Small intestine (tissue), 7 donors: Measurements from ENCODE around the gene OSCP1. TPM values are rescaled to one million over a fixed set of nuclear protein-coding genes. Genes with fewer than 3 reads are reported as not detected.
A peak's percentile ranks its signal among the peaks of the same experiment; 100 is the strongest.

Experiments used
- DNase-seq, 2 donors: peaks; one replicate each; pipeline versions ENCODE4 v3.0.0 to v3.0.0-alpha.2; 2013
- FAIRE-seq: peaks from 2 replicates; lab custom pipeline; 2012; peaks lifted over from hg19 to GRCh38; lab: Jason Lieb, UNC
- H3K27ac ChIP-seq, 3 donors: one replicate each; pipeline ENCODE4 v1.5.1; 2013; ENCODE audit warnings: low read length in 2 of 3, mild to moderate bottlenecking in 2 of 3, control low read depth in 1 of 3, inconsistent platforms in 1 of 3, low read depth in 1 of 3, moderate library complexity in 1 of 3
- H3K27me3 ChIP-seq, 3 donors: one replicate each; pipeline ENCODE4 v1.6.1; 2013; ENCODE audit warnings: low read length in 3 of 3, inconsistent platforms in 1 of 3; ENCODE audit not compliant: control insufficient read depth in 3 of 3, insufficient read depth in 3 of 3
- H3K36me3 ChIP-seq, 3 donors: one replicate each; pipeline ENCODE4 v1.6.1; 2013; ENCODE audit warnings: low read length in 3 of 3, inconsistent platforms in 1 of 3, low read depth in 1 of 3, mild to moderate bottlenecking in 1 of 3, moderate library complexity in 1 of 3; ENCODE audit not compliant: control insufficient read depth in 3 of 3, insufficient read depth in 2 of 3
- H3K4me1 ChIP-seq, 3 donors: one replicate each; pipeline ENCODE4 v1.6.1; 2013; ENCODE audit warnings: low read length in 2 of 3, inconsistent platforms in 1 of 3, low read depth in 1 of 3, mild to moderate bottlenecking in 1 of 3, moderate library complexity in 1 of 3; ENCODE audit not compliant: control insufficient read depth in 3 of 3, insufficient read depth in 2 of 3
- H3K4me3 ChIP-seq, 3 donors: one replicate each; pipeline ENCODE4 v1.5.1; 2013; ENCODE audit warnings: low read length in 3 of 3, control low read depth in 1 of 3, inconsistent platforms in 1 of 3, low read depth in 1 of 3, mild to moderate bottlenecking in 1 of 3, moderate library complexity in 1 of 3
- H3K9me3 ChIP-seq, 2 donors: one replicate each; pipeline ENCODE4 v1.6.1; 2013; ENCODE audit warnings: low read depth in 1 of 2, low read length in 1 of 2; ENCODE audit not compliant: control insufficient read depth in 2 of 2, insufficient read depth in 1 of 2
- WGBS, 3 donors: extraction: QIAGEN DNeasy Blood & Tissue Kit; methylation state at CpG; one replicate each; pipeline ENCODE4 v1.1.7; 2013; 5-methylcytosine and 5-hydroxymethylcytosine counted together
- polyA plus RNA-seq, 4 donors: library from polyadenylated mRNA; stranded (reverse) in 3 of 4; unstranded in 1 of 4; fragments of 200-250 nt in 3 of 4; fragments of 120-200 nt in 1 of 4; gene quantifications; one replicate each; pipeline versions ENCODE4 v1.2.1 to v1.2.3, GENCODE V29; 2013
- donor health status: healthy with polysubstance abuse.
- donor health status: control.
- donor health status: control.
- donor health status: Bipolar disorder and iron deficiency.
- donor health status: healthy.

The OSCP1 gene
- polyA plus RNA-seq, 4 donors = 0.89 to 6.1 (median 2.8) TPM

DNA sequence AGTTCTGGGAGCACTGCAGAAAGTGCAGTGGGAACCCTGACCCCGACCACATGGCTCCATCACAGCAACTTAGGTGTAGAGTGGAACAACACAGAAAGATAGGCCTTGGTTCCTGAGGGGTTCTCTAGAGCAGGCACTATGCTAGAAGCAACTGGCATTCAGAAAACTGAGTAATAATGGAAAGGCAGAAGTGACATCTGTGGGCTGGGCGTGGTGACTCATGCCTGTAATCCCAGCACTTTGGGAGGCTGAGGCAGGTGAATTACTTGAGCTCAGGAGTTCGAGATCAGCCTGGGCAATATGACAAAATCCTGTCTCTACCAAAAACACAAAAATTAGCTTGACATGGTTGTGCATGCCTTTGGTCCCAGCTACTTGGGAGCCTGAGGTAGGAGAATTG is 8.7 kb upstream of the OSCP1 start:
- FAIRE-seq (no peak), DNase-seq (no peak)
- H3K27ac ChIP-seq = no peak overlapping the region
- H3K4me1 ChIP-seq = peaks cover 0 to 2% (median 0%) of the 10 kb centered on the region in 3 donors
- peaks cover 8 to 53% (median 24%) of the 10 kb centered on the region in 3 donors for H3K36me3 ChIP-seq
- WGBS, 3 donors = 78 to 87% (median 83%) methylated on average over 3 of the region's 3 CpGs
- H3K27me3 ChIP-seq = no peaks in the 10 kb centered on the region
- H3K9me3 ChIP-seq = no peaks in the 10 kb centered on the region
- H3K4me3 ChIP-seq = no peak overlapping the region

DNA sequence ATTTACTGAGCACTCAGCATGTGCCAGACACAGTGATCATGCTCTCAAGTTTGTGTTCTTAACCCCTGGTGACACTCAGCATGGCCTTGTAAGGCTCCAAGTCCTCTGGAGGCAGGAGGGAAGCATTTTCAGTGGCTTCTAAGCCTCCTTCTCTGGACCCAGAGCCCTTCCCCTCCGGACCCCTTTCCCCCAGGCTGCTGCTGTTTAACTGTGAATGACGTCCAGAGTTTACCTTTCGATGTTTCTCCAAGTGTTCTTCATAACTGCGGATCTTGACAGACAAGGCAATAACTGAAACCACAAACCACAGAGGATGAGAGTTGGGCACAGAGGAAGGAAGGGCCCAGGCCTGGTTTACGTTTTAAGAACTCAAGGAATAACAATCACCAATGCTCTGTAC is 7.4 kb upstream of the OSCP1 start:
- Histone ChIP-seq H3K9me3 (no peaks in the 10 kb centered on the region), H3K27ac (no peak overlapping the region), H3K4me3 (no peak overlapping the region), H3K4me1 (no peaks in the 10 kb centered on the region), H3K36me3 (peaks cover 8 to 53% (median 24%) of the 10 kb centered on the region in 3 donors), H3K27me3 (no peaks in the 10 kb centered on the region)
- no peak for FAIRE-seq
- WGBS, 3 donors = 65 to 87% (median 73%) methylated on average over 5 of the region's 5 CpGs
- DNase-seq = no peak

DNA sequence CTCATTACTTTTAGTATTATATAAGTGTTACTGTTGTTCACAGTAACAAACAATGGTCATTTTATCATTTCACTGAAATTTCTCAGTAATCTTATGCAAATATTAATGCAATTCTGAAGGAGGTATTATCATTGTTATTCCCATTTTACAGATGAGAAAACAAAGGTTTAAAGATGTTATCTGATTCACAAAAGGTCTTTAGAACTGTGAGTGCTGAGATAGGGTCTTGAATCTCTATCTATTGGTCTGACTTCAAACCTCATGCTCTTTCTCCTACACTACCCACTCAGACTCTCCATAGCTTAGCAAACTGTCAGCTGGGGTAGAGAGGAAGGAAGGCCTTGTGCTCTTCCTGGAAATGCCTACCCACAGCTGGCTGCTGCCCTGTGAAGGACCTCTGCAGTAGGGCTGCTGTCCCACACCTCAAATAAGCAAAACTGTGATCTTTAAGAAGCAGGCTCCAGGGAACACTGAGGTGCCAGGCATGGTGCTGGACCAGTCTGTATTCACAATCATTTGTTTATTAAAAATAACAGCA is 6.2 kb upstream of the OSCP1 start:
- Histone ChIP-seq H3K36me3 (peaks cover 8 to 43% (median 24%) of the 10 kb centered on the region in 3 donors), H3K9me3 (no peaks in the 10 kb centered on the region), H3K4me3 (no peak overlapping the region), H3K27me3 (no peaks in the 10 kb centered on the region), H3K27ac (no peak overlapping the region), H3K4me1 (no peaks in the 10 kb centered on the region)
- FAIRE-seq (no peak), DNase-seq (no peak)

DNA sequence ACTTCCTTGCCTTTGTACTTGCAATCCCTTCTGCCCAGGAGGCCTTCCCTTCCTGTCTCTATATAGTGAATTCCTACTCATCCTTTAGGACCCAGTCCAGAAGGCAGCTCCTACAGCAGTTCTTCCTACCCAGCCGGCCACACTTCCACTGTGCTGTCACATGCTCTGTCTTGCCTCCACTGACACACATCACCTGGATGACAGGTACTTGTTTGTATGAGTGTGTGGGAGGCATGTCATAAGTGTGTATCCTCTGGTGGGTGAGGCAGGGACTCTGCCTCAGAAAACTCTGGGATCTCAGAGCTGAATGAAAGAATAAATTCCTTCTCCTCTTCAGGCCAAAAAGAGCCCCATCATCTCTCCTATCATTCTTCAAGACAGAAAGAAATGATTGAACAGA is 5.1 kb upstream of the OSCP1 start:
- Histone ChIP-seq H3K4me1 (peaks cover 0 to 3% (median 0%) of the 10 kb centered on the region in 3 donors), H3K9me3 (no peaks in the 10 kb centered on the region), H3K4me3 (no peak overlapping the region), H3K27me3 (no peaks in the 10 kb centered on the region), H3K27ac (no peak overlapping the region), H3K36me3 (peaks cover 6 to 33% (median 22%) of the 10 kb centered on the region in 3 donors)
- DNase-seq (no peak), FAIRE-seq (no peak)
- 75 to 88% (median 82%) methylated on average over 1 of the region's 1 CpG for WGBS, 3 donors

DNA sequence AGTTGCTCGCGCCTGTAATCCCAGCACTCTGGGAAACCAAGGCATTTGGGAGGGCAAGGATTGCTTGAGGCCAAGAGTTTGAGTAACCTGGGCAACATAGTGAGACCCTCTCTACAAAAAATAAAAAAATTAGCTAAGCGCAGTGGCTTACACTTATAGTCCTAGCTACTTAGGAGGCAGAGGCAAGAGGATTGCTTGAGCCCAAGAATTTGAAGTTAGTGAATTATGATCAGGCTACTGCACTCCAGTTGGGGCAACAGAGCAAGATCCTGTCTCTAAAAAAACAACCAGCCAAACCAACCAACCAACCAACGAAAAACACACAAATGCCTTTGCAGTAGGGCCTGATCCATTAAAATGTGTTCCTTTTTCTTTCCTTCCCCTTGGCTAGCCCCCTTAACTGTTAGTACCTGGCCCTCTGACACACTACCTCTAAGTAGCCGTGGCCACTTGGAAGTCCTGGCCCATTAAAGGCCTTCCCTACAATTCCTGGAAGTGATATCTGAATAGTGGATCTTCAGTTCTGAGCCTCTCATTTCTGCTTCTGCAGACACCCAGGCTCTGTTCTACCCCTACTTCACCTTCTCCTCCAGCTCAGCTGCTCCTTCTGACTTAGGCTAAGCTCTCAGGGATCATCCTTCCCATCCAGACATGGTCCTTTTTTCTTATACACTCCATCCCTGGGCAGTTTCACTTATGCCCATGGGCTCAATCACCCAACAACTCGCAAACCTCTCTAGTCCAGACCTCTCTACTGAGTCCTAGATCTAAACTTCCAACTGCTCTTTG is 3.5 kb upstream of the OSCP1 start:
- 88 to 93% (median 92%) methylated on average over 6 of the region's 6 CpGs for WGBS, 3 donors
- H3K27ac ChIP-seq = no peak overlapping the region
- H3K36me3 ChIP-seq = peaks cover 6 to 25% (median 20%) of the 10 kb centered on the region in 3 donors
- H3K4me1 ChIP-seq = peaks cover 0 to 6% (median 0%) of the 10 kb centered on the region in 3 donors
- no peaks in the 10 kb centered on the region for H3K9me3 ChIP-seq
- no peak for DNase-seq
- FAIRE-seq = no peak
- no peaks in the 10 kb centered on the region for H3K27me3 ChIP-seq
- no peak overlapping the region for H3K4me3 ChIP-seq

DNA sequence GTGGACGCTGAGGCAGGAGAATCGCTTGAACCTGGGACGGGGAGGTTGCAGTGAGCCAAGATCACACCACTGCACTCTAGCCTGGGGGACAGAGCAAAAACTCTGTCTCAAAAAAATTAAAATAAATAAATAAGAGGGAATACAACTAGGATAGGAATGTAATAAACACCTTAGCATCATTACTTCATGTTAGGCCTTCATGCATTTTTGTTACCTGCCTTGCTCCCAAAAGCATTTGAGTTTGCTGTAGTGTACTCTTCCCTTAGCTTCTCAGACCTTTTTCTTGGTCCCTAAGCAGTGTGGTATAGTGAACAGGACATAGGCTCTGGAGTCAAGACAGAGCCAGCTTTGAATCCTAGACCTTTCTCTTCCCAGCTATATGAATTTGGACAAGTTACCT is 2.8 kb upstream of the OSCP1 start:
- Histone ChIP-seq H3K27ac (no peak overlapping the region), H3K9me3 (no peaks in the 10 kb centered on the region), H3K27me3 (no peaks in the 10 kb centered on the region), H3K4me1 (peaks cover 0 to 6% (median 0%) of the 10 kb centered on the region in 3 donors), H3K4me3 (no peak overlapping the region), H3K36me3 (peaks cover 6 to 19% (median 18%) of the 10 kb centered on the region in 3 donors)
- WGBS, 3 donors = 88 to 93% (median 92%) methylated on average over 3 of the region's 3 CpGs
- no peak for DNase-seq
- no peak for FAIRE-seq

DNA sequence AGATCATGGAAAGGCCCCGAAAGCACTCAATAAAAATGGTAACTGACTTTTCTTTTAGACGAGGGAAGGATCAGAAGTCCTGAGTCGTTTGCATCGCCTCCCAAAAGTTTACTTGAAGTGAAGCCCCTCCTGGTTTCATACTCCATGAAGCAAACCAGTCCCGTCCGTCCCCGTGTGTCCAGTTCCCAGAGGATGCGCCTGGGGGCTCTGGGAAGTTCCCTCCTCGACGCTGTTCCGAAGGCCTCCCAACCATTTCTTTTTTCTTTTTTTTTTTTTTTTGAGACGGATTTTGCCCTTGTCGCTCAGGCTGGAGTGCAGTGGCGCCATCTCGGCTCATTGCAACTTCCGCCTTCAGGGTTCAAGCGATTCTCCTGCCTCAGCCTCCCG is 661 bp upstream of the OSCP1 start:
- peak overlapping the region; percentile 65 to 96 (median 95) for H3K27ac ChIP-seq
- DNase-seq (no peak), FAIRE-seq (no peak)
- H3K9me3 ChIP-seq = no peaks in the 10 kb centered on the region
- peaks cover 0 to 6% (median 0%) of the 10 kb centered on the region in 3 donors for H3K4me1 ChIP-seq
- WGBS, 3 donors = 33 to 46% (median 38%) methylated on average over 17 to 18 of the region's 18 CpGs
- no peaks in the 10 kb centered on the region for H3K27me3 ChIP-seq
- H3K4me3 ChIP-seq = peak overlapping the region; percentile 44 to 92 (median 78)
- H3K36me3 ChIP-seq = peaks cover 3 to 10% (median 7%) of the 10 kb centered on the region in 3 donors

DNA sequence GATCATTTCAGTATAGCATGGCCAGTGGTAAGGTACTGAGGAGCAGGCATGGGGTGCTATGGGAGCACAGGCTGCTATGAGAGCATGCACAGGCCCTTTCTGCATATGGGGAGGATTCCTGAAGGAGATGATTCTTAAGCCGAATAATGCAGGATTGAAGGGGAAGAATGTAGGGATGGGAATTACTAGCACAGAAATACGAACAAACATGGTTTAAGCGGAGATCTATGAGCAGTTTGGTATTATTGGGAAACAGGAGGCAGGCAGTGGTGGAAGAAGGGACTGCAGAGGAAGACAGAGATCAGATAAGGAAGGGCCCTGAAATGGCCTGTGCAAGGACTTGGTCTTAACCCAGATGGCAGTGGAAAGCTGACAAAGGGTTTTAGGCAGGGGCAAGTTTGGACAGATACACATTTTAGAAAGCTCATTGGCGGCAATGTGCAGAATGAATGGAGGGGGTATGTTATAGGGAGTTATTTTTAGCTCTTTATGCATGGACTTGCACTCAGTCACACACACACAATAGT is 1.7 kb downstream of the OSCP1 start:
- no peaks in the 10 kb centered on the region for H3K27me3 ChIP-seq
- peaks cover 0 to 6% (median 0%) of the 10 kb centered on the region in 3 donors for H3K4me1 ChIP-seq
- H3K27ac ChIP-seq = no peak overlapping the region
- H3K4me3 ChIP-seq = no peak overlapping the region
- H3K36me3 ChIP-seq = no peaks in the 10 kb centered on the region
- FAIRE-seq (no peak), DNase-seq (no peak)
- 88 to 93% (median 92%) methylated on average over 4 of the region's 4 CpGs for WGBS, 3 donors
- H3K9me3 ChIP-seq = no peaks in the 10 kb centered on the region
